Thoracic aorta (tissue), 2 donors: ENCODE measurements around the gene HSPB1. TPM values are rescaled to one million over a fixed set of nuclear protein-coding genes. Genes with fewer than 3 reads are reported as not detected.

Experiments
- ATAC-seq: fragments of 150-250 bp; one replicate; pipeline ENCODE4 v1.8.0; 2017; ENCODE audit warnings: low read depth; ENCODE audit not compliant: insufficient number of reproducible peaks, low FRiP score
- DNase-seq: peaks from one replicate; pipeline ENCODE4 v3.0.0-alpha.2; 2020; ENCODE audit warnings: low spot score
- H3K27ac ChIP-seq, 2 donors: fragments of 200-600 bp; sonication (generic); 1 replicate in 1 of 2; 2 replicates in 1 of 2; pipeline ENCODE4 v1.5.1; 2016; ENCODE audit warnings: mild to moderate bottlenecking in 2 of 2, moderate library complexity in 2 of 2
- H3K27me3 ChIP-seq: fragments of 200-600 bp; sonication (generic); replicated peaks from 2 replicates; pipeline ENCODE4 v1.6.0; 2016; ENCODE audit warnings: mild to moderate bottlenecking; ENCODE audit not compliant: insufficient read depth
- H3K36me3 ChIP-seq: fragments of 200-600 bp; sonication (generic); one replicate; pipeline ENCODE4 v1.5.1; 2016
- H3K4me1 ChIP-seq, 2 donors: fragments of 200-600 bp; sonication (generic); 1 replicate in 1 of 2; 2 replicates in 1 of 2; pipeline versions ENCODE4 v1.5.1 to v1.6.0; 2016; ENCODE audit warnings: low read depth in 2 of 2, mild to moderate bottlenecking in 1 of 2; ENCODE audit not compliant: control insufficient read depth in 1 of 2
- H3K4me3 ChIP-seq: fragments of 200-600 bp; sonication (generic); 2 replicates; pipeline ENCODE4 v1.5.1; 2016; ENCODE audit warnings: mild to moderate bottlenecking
- H3K9me3 ChIP-seq: fragments of 200-600 bp; sonication (generic); 2 replicates; pipeline ENCODE4 v1.5.1; 2016
- CTCF ChIP-seq: fragments of 200-600 bp; sonication (generic); IDR thresholded peaks from one replicate; pipeline ENCODE4 v1.5.1; 2019; ENCODE audit warnings: antibody characterized with exemption
- total RNA-seq, 2 donors: library from RNA; depleted of rRNA; stranded (reverse); fragments of >200 nt; gene quantifications; one replicate each; pipeline versions ENCODE4 v1.1.0 to v1.2.3, GENCODE V29; 2016

Gene HSPB1
- 1,000 to 10,000 TPM; 1,835 to 2,623 TPM for total RNA-seq

GRCh38 chr7:76302347-76303201, at the start of gene HSPB1:
HSPB1 (plus strand) TSS chr7:76302673; CDS start chr7:76302713, 40 bp downstream.
- H3K9me3 ChIP-seq: no peaks in the 10 kb centered on the region
- TF ChIP-seq CTCF: no peak
- no peaks in the 10 kb centered on the region for H3K27me3 ChIP-seq
- peak within 1 kb of the TSS; percentile 97 for H3K4me3 ChIP-seq
- peak within 1 kb of the TSS; percentile 99 for H3K27ac ChIP-seq
- ATAC-seq: peak; percentile 62
- peak; percentile 89 for DNase-seq
- peaks cover 25 to 53% of the 10 kb centered on the region in 2 donors for H3K4me1 ChIP-seq
- peaks cover 11% of the 10 kb centered on the region for H3K36me3 ChIP-seq

GRCh38 chr7:76254781-76255180, 47.7 kb upstream of the HSPB1 start:
- no peak overlapping the region for H3K27ac ChIP-seq
- ATAC-seq (no peak), DNase-seq (no peak)
- H3K4me3 ChIP-seq: no peak overlapping the region
- H3K9me3 ChIP-seq: no peaks in the 10 kb centered on the region
- no peak for TF ChIP-seq CTCF
- no peaks in the 10 kb centered on the region for H3K36me3 ChIP-seq
- no peaks in the 10 kb centered on the region for H3K4me1 ChIP-seq
- no peaks in the 10 kb centered on the region for H3K27me3 ChIP-seq

GRCh38 chr7:76257973-76258372, 44.5 kb upstream of the HSPB1 start:
- ATAC-seq: no peak

GRCh38 chr7:76259124-76260093, 43.1 kb upstream of the HSPB1 start:
- H3K27me3 ChIP-seq: no peaks in the 10 kb centered on the region

More at GRCh38 chr7:76257973-76258372, 44.5 kb upstream of the HSPB1 start:
- DNase-seq: no peak
- Histone ChIP-seq H3K27me3 (no peaks in the 10 kb centered on the region), H3K4me1 (no peaks in the 10 kb centered on the region), H3K27ac (no peak overlapping the region), H3K9me3 (no peaks in the 10 kb centered on the region), H3K36me3 (no peaks in the 10 kb centered on the region), H3K4me3 (no peak overlapping the region)
- TF ChIP-seq CTCF: no peak

More at GRCh38 chr7:76259124-76260093, 43.1 kb upstream of the HSPB1 start:
- no peak for ATAC-seq
- no peaks in the 10 kb centered on the region for H3K4me1 ChIP-seq
- H3K27ac ChIP-seq: no peak overlapping the region
- no peaks in the 10 kb centered on the region for H3K36me3 ChIP-seq
- DNase-seq: no peak
- no peaks in the 10 kb centered on the region for H3K9me3 ChIP-seq
- no peak for TF ChIP-seq CTCF
- H3K4me3 ChIP-seq: peak overlapping the region; percentile 54
